Subcutaneous adipose tissue (tissue), 4 donors: ENCODE measurements around the gene ANKRD12. TPM values are rescaled to one million over a fixed set of nuclear protein-coding genes. Genes with fewer than 3 reads are reported as not detected.

Source experiments
- CTCF ChIP-seq: fragments of 450-650 bp; IDR thresholded peaks from one replicate; pipeline ENCODE4 v1.5.1; 2016; ENCODE audit warnings: low read depth, mild to moderate bottlenecking, control low read depth, antibody characterized with exemption, moderate library complexity
- total RNA-seq, 4 donors: library from RNA; depleted of rRNA; stranded (reverse); fragments of >200 nt; gene quantifications; one replicate each; pipeline ENCODE4 v1.1.0, GENCODE V29; 2016

The ANKRD12 gene
- total RNA-seq, 4 donors from 2014 or later, result 38.6 to 99.5 (median 65.4) TPM

DNA sequence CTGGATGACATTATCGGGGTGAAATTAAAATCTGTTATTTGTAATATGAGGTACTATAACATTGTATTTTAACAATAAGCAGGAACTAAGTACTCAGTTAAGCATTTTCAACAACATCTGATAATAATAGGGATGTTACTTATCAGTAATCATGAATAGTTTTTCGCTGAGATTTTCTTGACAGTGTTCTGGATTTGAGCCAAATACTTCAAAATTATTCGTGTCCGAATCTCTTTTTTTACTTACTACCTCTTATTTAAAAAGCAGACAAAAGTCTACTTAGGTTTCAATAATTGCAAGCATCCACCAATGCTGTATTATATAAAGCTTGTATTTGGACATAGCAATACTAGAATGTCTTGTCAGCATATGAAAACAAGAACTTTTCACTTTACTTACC, 6.4 kb upstream of the ANKRD12 start:
- no peak for TF ChIP-seq CTCF

- TF ChIP-seq CTCF, result no peak
Observed at GRCh38 chr18:9130806-9131205, 5.8 kb upstream of the ANKRD12 start.

DNA sequence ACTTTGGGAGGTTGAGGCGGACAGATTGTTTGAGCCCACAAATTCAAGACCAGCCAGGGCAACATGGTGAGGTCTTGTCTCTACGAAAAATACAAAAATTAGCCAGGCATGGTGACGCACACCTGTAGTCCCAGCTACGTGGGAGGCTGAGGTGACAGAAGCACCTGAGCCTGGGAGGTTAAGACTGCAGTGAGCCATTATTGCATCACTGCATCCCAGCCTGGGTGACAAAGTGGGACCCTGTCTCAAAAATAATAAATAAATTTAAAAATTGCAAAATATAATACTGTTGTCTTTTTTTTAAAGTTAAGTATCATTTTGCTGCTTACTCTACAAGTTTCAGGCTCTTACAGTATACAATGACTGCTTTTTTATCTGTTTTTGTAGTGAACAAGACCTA, 4.0 kb upstream of the ANKRD12 start:
- no peak for TF ChIP-seq CTCF

- no peak for TF ChIP-seq CTCF
Observed at GRCh38 chr18:9133225-9133624, 3.4 kb upstream of the ANKRD12 start.

- no peak for TF ChIP-seq CTCF
Observed at GRCh38 chr18:9135081-9135911, 1.3 kb upstream of the ANKRD12 start.

DNA sequence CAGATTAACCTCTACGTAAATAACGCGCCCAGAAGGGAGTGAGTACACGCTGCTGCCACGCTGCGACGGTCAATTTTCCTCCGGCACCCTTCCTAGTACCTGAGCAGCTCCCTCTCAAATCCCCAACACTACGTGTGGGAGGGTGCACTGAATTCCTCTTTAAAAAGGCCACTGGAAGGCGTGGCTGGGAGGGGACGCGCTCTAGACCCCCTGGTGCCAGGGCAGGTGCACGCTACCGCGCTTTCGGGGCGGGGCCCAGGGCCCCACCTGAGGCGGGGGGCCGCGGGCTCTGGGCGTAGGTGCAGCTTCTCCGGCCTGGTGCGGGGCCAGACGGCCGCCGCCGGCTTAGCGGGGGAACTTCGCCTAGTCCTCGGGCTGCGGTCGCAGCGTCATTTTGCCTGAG, 668 bp upstream of the ANKRD12 start:
- TF ChIP-seq CTCF, result no peak

DNA sequence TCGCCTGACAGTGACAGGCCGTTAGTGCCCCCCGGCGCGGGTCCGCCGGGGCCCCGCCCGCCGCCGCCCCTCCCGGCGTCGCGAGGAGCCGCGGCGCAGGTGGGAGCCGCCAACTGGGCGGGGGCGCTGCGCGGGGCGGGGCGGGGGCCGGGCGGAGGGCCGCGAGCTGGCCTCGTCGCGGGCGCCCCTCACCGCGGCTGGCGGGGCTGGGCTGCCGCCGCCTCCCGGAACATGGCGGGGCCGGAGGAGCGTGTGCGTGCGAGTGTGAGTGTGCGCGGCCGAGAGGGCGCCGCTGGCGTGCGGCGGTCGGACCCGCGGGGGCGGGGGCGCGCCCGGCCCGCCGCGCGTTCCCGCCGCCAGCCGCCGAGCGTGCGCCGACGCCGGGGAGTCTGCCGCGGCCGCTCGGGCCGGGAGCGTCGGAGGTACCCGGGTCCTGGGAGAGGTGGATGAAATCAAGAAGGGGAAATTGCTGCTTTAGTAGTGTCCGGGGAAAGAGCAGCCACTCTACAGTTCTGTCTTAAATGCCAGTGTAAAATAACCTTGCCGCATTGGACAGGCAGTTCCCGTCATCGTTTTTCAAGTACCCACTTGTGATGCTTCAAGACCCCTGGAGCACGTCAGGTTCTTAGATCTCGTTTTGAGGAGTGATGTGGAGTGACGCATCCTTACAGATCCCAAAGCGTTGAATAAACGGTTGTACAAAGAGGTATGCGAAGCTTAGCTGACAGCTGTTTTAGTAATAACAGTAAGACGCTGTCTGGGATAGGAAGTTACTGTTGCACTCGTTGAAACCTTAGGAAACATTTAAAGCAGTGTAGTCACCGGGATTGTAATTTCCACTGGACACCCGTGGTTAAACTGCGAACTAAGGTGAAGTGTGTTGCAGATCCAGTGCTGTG, 836 bp downstream of the ANKRD12 start:
- TF ChIP-seq CTCF, result no peak
